HFF-Myc (cell line): ENCODE data around the gene SMKR1.

Experiments used
- DNase-seq: peaks from one replicate; pipeline ENCODE4 v3.0.0-alpha.2; 2011; ENCODE audit warnings: low read depth; ENCODE audit errors: extremely low read depth
- H3K4me3 ChIP-seq: replicated peaks from 2 replicates; pipeline ENCODE4 v1.5.1; 2011; ENCODE audit warnings: low read depth, mild to moderate bottlenecking, control low read depth, low read length
- TF ChIP-seq, protein P1 (sequence below): IDR thresholded peaks from 2 replicates; pipeline ENCODE4 v1.5.1; 2012; ENCODE audit warnings: mild to moderate bottlenecking, low read depth, low read length, control low read depth; ENCODE audit errors: missing control alignments

SMKR1 gene

DNA sequence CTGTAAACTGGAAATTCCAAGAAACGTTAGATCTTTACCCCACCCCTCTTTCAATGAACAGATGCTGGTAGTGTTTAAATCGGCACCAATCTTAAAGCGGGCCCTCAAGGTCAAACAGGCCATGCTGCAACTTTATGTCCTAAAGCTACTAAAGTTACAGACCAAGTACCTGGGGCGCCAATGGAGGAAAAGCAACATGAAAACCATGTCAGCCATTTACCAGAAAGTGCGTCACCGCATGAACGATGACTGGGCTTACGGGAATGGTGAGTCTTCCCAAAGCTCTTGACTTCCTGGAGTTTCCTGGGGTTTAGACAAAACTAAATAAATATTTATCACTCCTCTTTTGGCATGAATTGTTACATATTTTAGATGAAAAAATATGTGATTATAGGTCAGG, 19.6 kb upstream of the SMKR1 start:
- no peak for DNase-seq
- TF ChIP-seq, protein P1, sequence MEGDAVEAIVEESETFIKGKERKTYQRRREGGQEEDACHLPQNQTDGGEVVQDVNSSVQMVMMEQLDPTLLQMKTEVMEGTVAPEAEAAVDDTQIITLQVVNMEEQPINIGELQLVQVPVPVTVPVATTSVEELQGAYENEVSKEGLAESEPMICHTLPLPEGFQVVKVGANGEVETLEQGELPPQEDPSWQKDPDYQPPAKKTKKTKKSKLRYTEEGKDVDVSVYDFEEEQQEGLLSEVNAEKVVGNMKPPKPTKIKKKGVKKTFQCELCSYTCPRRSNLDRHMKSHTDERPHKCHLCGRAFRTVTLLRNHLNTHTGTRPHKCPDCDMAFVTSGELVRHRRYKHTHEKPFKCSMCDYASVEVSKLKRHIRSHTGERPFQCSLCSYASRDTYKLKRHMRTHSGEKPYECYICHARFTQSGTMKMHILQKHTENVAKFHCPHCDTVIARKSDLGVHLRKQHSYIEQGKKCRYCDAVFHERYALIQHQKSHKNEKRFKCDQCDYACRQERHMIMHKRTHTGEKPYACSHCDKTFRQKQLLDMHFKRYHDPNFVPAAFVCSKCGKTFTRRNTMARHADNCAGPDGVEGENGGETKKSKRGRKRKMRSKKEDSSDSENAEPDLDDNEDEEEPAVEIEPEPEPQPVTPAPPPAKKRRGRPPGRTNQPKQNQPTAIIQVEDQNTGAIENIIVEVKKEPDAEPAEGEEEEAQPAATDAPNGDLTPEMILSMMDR: no peak

DNA sequence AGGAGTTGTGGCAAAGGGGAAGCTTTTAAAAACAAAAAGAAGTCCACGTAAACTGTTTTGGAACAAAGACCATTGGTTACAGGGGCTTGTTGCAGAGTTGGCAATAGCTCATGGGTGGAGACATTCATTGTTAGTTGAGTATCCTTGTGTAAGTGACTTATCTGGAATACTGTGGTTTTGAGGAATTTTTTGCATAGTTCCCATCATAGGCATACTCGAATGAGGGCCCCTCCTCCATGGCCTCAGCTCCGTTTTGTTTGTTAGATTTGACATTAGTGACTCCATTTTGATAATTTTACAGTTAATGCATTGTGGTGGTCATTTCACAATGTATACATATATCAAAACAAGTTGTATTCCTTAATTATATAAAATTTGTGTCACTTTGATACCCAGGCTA, 12.8 kb upstream of the SMKR1 start:
- DNase-seq: peak; percentile 40
- TF ChIP-seq, protein P1: no peak
- no peak overlapping the region for H3K4me3 ChIP-seq

More for the DNA sequence above, 19.6 kb upstream of the SMKR1 start:
- H3K4me3 ChIP-seq: no peak overlapping the region

DNA sequence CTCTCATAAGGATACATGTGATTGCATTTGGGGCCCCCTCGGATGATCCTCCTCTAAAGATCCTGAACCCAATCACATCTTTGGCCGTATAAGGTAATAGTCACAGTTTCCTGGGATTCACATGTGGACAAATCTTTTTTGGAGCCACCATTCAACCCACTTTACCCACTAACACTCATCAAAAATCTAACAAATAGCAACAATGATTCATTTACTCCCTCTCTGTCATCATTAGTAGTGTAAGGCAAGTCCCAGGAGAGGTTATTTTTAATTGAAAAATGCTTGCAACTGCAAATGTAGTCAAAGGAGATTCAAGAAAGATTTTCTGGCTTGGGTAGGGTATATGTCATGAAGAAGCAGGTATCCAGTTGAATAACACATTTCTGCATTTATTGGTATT, 9.9 kb upstream of the SMKR1 start:
- DNase-seq: no peak
- TF ChIP-seq, protein P1: no peak
- no peak overlapping the region for H3K4me3 ChIP-seq

DNA sequence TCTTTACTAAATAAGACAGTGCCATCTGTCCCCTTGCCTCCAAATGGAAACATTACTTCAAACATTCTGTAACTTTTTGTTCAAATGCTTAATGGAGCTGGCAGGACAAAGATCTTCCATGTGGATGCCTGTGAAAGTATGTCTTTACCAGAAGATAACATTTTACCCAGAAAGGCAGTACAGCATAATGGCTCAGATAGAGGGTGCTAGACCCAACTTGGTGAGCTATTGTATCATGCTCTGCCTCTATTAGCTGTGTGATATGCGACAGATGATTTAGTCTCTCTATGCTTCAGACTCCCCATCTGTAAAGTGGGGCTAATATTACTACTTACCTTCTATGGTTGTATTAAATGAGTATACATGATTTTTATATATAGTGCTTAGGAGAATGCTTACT, 8.8 kb upstream of the SMKR1 start:
- TF ChIP-seq, protein P1: peak; percentile 40
- H3K4me3 ChIP-seq: no peak overlapping the region
- peak; percentile 29 for DNase-seq

DNA sequence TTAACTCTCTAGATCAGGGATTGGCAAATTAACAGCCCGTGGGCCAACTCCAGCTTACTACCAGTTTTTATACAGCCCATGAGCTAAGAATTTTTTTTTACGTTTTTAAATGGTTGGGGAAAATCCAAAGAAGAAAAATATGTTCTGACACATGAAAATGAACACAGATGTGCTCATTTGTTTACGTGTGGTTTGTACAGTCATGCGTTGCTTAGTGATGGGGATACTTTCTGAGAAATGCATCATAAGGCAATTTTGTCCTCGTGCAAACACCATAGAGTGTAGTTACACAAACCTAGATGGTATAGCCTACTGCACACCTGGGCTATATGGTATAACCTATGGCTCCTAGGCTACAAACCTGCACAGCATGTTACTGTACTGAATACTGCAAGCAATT, 8.3 kb upstream of the SMKR1 start:
- no peak overlapping the region for H3K4me3 ChIP-seq
- DNase-seq: peak; percentile 91
- TF ChIP-seq, protein P1: no peak

DNA sequence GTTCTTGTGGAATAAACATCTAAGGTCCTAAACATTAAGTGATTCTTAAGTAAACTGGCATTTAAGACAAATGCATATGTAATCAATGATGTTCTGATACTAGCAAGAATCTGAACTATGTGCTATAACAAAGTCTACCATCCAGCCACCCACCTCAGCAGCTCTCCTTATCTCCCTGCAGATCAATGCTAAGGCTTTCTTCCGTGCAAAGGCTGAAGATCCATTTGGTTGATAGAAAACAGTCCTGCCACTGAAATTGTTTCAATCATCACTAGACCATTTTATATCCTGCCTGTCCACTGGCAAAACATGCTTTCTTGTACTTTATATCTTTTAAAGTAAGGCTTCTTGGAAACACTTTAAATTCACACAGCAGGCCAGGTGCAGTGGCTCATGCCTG, 6.3 kb upstream of the SMKR1 start:
- DNase-seq: no peak
- H3K4me3 ChIP-seq: no peak overlapping the region
- TF ChIP-seq, protein P1: no peak

DNA sequence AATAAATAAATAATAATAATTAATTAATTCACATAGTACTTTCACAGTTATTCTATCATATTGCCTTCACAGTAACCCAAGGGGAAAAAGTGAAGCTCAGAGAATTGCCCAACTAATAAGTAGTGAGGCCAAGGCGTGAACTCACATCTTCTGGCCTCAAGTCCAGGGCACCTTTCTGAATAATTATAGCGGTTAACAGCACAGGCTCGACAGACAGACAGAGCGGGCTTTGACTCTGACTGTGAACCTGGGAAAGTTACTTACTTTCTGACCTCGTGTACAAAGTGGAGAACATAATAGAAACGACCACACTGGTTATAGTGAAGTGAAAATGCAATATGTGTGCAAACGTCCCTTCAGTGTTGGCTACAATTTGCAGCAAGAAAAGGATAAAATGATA, 5.7 kb upstream of the SMKR1 start:
- DNase-seq: no peak
- H3K4me3 ChIP-seq: no peak overlapping the region
- TF ChIP-seq, protein P1: no peak
